HG03520 (cell line): ENCODE results near the gene SPSB4.

Experiments used
- ATAC-seq: cut with Tn5 transposase; IDR thresholded peaks from one replicate; pipeline ENCODE4 v1.9.1; 2021; ENCODE audit warnings: mild to moderate bottlenecking, moderate library complexity; ENCODE audit not compliant: unreplicated experiment

Gene SPSB4

GRCh38 chr3:141150081-141150830, 99.1 kb downstream of the SPSB4 start:
- ATAC-seq = no peak

GRCh38 chr3:141150931-141151330, 99.8 kb downstream of the SPSB4 start:
- ATAC-seq = no peak

- no peak for ATAC-seq
Measured at GRCh38 chr3:141151439-141151838, 100.3 kb downstream of the SPSB4 start.

- ATAC-seq = no peak
Measured at GRCh38 chr3:141152130-141152529, 101.0 kb downstream of the SPSB4 start.

- no peak for ATAC-seq
Measured at GRCh38 chr3:141152801-141153678, 101.9 kb downstream of the SPSB4 start.

- ATAC-seq = no peak
Measured at GRCh38 chr3:141153679-141153966, 102.5 kb downstream of the SPSB4 start.

GRCh38 chr3:141164852-141165251, 113.7 kb downstream of the SPSB4 start:
- no peak for ATAC-seq

- ATAC-seq = no peak
Measured at GRCh38 chr3:141167681-141168080, 116.5 kb downstream of the SPSB4 start.

GRCh38 chr3:141170678-141171295, 119.6 kb downstream of the SPSB4 start:
- no peak for ATAC-seq

GRCh38 chr3:141174674-141175073, 123.5 kb downstream of the SPSB4 start:
- ATAC-seq = no peak

GRCh38 chr3:141176775-141177174, 125.6 kb downstream of the SPSB4 start:
- no peak for ATAC-seq

- ATAC-seq = no peak
Measured at GRCh38 chr3:141178026-141178425, 126.9 kb downstream of the SPSB4 start.

- no peak for ATAC-seq
Measured at GRCh38 chr3:141178551-141178950, 127.4 kb downstream of the SPSB4 start.

- no peak for ATAC-seq
Measured at GRCh38 chr3:141179983-141180382, 128.8 kb downstream of the SPSB4 start.

GRCh38 chr3:141181196-141181595, 130.0 kb downstream of the SPSB4 start:
- ATAC-seq = no peak

GRCh38 chr3:141181819-141182218, 130.7 kb downstream of the SPSB4 start:
- no peak for ATAC-seq

GRCh38 chr3:141183606-141184005, 132.5 kb downstream of the SPSB4 start:
- ATAC-seq = no peak

- ATAC-seq = no peak
Measured at GRCh38 chr3:141184430-141184829, 133.3 kb downstream of the SPSB4 start.

- no peak for ATAC-seq
Measured at GRCh38 chr3:141191097-141191749, 140.1 kb downstream of the SPSB4 start.

GRCh38 chr3:141192345-141192744, 141.2 kb downstream of the SPSB4 start:
- ATAC-seq = peak; percentile 98

- ATAC-seq = no peak
Measured at GRCh38 chr3:141193066-141193830, 142.1 kb downstream of the SPSB4 start.
